HG03095 (cell line): ENCODE measurements around the gene KCNC1.

Experiments used
- ATAC-seq: cut with Tn5 transposase; IDR thresholded peaks from one replicate; pipeline ENCODE4 v1.9.1; 2021; ENCODE audit warnings: moderate library complexity; ENCODE audit not compliant: unreplicated experiment

KCNC1 gene

DNA sequence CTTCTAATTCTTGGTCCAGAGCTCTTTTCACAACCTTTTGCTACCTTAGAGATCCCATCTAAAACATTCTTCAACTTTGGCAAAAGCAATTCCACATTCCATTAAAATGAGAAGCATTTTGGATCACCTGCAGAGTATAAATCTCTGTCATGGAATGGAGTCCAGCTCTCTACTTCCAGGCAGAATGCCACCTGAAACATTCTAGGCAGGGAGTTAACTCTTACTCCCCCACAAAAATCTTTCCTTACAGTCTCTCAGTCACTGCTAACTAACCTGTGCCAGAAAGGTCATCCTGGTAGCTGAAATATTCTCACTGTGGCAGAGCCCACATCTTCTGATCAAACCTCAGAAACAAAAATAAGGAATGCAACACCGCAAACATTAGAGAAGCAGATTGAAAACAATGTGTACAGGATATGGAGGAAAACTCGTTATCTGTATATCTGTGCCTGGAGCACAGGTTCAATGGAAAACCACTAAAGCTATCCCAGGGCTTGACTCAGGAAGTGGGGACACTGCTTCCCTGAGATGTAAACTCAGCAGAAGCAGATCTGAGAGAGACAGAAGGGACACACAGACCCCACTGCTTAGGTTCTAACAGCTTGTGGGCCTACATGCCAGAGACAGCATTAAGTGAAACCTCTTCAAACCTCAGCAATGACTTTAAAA lies 78.9 kb downstream of the KCNC1 start:
- ATAC-seq = no peak

GRCh38 chr11:17814546-17814945 lies 80.0 kb downstream of the KCNC1 start:
- no peak for ATAC-seq

DNA sequence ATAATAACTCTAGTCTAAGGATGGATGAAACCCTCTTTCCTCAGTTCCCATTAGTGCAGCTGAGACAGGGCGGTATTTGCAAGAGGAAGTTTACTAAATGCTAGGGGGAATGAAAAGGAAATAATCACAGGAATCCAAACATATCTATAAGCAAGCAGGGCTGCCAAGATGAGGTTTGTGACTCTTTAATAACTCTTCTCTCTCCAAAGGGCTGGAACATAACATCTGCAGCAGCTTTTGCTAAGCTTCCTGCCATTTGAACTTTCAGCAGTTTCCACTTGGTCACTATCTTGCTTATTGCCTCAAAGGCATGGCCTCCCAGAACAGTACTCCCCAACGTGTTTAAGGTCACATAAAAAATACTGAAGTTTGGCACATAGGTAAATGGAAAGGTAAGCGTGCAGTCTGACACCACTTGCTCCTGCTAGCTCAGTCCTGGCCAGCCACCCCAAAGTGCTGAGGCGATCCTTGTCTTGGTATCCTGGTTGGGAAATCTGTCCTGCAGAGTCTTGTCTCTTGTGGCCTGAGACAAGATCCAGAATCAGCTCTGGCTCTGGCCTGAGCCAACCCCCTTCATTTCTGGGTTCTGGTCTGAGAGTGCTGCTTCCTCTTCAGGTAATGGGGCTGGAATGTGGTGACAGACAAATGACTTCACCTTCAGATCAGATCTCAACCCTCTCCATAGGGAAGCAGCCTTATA lies 81.8 kb downstream of the KCNC1 start:
- no peak for ATAC-seq

DNA sequence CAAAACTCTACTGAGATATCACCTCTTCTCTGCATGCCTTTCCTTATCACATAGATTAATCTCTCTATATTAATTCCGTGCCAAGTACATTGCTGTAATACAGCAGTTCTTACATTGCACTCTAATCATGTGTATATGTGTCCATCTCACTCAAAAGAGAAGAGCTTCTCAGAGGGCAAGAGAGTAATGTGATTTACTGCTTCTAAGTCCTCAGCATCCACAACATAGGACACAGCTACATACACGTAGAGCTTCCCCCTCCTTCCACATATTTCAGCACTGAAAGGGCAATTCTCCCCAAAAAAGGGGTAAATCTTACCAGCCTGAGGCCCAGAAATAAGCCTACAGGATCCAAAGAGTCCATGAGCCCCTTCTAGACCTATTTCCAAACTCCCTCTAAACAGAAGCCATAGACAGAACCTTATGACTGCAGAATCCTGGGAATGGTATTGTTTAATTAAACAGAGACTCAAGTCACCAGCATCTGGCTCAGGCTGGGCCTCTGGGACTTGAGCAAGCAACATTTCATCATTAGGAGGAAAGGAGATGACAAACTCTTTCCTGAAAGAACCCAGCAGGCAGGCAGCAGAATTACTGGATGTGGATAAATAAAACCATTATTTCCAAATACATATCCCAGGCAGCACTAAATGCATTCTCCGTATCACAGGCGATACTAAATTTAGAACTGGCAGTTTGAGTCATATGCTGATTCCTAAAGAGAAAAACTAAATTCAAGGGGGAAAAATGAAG lies 87.2 kb downstream of the KCNC1 start:
- ATAC-seq = no peak

GRCh38 chr11:17822401-17822781 lies 87.8 kb downstream of the KCNC1 start:
- ATAC-seq = no peak

DNA sequence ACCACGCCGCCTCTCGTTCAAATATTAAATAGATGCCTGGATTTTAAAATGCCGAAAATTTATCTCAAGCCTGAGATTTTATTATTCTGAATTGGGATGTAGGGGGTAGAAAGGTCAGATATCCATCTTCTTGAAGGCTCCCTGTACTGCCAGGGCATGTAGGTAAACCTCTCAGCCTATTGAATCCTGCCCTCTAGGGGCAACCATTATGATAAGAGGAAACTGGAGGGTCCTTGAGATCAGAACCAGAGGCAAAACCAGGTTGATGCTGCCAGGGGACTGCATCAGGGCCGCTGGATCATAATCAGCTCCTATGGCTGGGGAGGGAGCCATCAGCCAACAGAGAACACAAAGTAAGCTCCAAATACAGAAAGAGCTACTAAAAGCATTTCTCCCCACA lies 92.4 kb downstream of the KCNC1 start:
- no peak for ATAC-seq

DNA sequence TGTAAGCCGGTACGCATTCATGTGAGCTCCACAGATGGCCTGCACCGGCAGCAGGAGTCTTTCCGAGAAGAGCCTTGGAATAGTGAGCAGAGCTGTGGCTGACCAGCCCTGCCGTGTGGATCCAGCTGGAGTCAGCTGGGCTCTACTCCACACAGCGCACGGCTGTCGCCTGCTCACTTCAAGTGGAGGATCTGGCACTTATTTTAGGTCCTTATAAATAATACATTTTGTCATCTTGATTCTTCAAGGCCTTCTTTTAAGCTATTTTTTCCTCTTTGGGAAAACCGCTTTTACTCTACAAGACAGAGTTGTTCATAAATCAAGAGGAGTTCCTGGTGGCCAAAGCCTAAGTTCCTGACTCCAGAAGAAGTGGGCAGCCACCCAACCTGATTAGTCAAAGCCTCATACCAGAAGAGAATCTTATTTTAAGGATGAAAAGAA lies 93.8 kb downstream of the KCNC1 start:
- no peak for ATAC-seq

GRCh38 chr11:17831228-17831627 lies 96.6 kb downstream of the KCNC1 start:
- no peak for ATAC-seq

- ATAC-seq = no peak
Observed at GRCh38 chr11:17831883-17832282, 97.3 kb downstream of the KCNC1 start.
